GM21619 (cell line): ENCODE measurements around the gene NR1D1.

Experiments used
- ATAC-seq: cut with Tn5 transposase; IDR thresholded peaks from one replicate; pipeline ENCODE4 v1.9.1; 2021; ENCODE audit not compliant: unreplicated experiment

The NR1D1 gene

GRCh38 chr17:40076591-40076990 lies 23.8 kb downstream of the NR1D1 start:
- no peak for ATAC-seq

- ATAC-seq: no peak
These were observed 24.4 kb downstream of the NR1D1 start for GRCh38 chr17:40075942-40076498.

GRCh38 chr17:40075201-40075941 lies 25.0 kb downstream of the NR1D1 start:
- no peak for ATAC-seq

GRCh38 chr17:40074871-40075200 lies 25.6 kb downstream of the NR1D1 start:
- no peak for ATAC-seq

- no peak for ATAC-seq
These were observed 26.2 kb downstream of the NR1D1 start for GRCh38 chr17:40074175-40074512.

GRCh38 chr17:40073454-40074174 lies 26.8 kb downstream of the NR1D1 start:
- ATAC-seq: no peak

GRCh38 chr17:40072735-40073346 lies 27.5 kb downstream of the NR1D1 start:
- no peak for ATAC-seq

GRCh38 chr17:40072040-40072734 lies 28.2 kb downstream of the NR1D1 start:
- no peak for ATAC-seq

GRCh38 chr17:40071313-40072039 lies 28.9 kb downstream of the NR1D1 start:
- no peak for ATAC-seq

- ATAC-seq: no peak
These were observed 29.6 kb downstream of the NR1D1 start for GRCh38 chr17:40070709-40071312.

GRCh38 chr17:40069751-40070708 lies 30.4 kb downstream of the NR1D1 start:
- ATAC-seq: no peak

- no peak for ATAC-seq
These were observed 31.3 kb downstream of the NR1D1 start for GRCh38 chr17:40068917-40069750.

GRCh38 chr17:40068584-40068916 lies 31.8 kb downstream of the NR1D1 start:
- no peak for ATAC-seq

- ATAC-seq: no peak
These were observed 32.2 kb downstream of the NR1D1 start for GRCh38 chr17:40068129-40068581.

- ATAC-seq: no peak
These were observed 32.7 kb downstream of the NR1D1 start for GRCh38 chr17:40067710-40068109.

- no peak for ATAC-seq
These were observed 34.4 kb downstream of the NR1D1 start for GRCh38 chr17:40065769-40066510.

GRCh38 chr17:40064971-40065768 lies 35.2 kb downstream of the NR1D1 start:
- ATAC-seq: no peak
